GM21723 (cell line): ENCODE measurements around the gene MPI.
A peak's percentile ranks its signal among the peaks of the same experiment; 100 is the strongest.

Experiments used
- ATAC-seq: cut with Tn5 transposase; IDR thresholded peaks from one replicate; pipeline ENCODE4 v1.9.1; 2021; ENCODE audit warnings: mild to moderate bottlenecking, moderate library complexity; ENCODE audit not compliant: unreplicated experiment

MPI gene, protein sequence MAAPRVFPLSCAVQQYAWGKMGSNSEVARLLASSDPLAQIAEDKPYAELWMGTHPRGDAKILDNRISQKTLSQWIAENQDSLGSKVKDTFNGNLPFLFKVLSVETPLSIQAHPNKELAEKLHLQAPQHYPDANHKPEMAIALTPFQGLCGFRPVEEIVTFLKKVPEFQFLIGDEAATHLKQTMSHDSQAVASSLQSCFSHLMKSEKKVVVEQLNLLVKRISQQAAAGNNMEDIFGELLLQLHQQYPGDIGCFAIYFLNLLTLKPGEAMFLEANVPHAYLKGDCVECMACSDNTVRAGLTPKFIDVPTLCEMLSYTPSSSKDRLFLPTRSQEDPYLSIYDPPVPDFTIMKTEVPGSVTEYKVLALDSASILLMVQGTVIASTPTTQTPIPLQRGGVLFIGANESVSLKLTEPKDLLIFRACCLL

GRCh38 chr15:74889883-74890664 is at the start of gene MPI:
Gene MPI, plus strand, starts transcription at chr15:74890042. Its CDS starts 32 bp downstream, at chr15:74890074.
- peak; percentile 96 for ATAC-seq

- no peak for ATAC-seq
Measured at GRCh38 chr15:74840851-74841775, 48.7 kb upstream of the MPI start.

DNA sequence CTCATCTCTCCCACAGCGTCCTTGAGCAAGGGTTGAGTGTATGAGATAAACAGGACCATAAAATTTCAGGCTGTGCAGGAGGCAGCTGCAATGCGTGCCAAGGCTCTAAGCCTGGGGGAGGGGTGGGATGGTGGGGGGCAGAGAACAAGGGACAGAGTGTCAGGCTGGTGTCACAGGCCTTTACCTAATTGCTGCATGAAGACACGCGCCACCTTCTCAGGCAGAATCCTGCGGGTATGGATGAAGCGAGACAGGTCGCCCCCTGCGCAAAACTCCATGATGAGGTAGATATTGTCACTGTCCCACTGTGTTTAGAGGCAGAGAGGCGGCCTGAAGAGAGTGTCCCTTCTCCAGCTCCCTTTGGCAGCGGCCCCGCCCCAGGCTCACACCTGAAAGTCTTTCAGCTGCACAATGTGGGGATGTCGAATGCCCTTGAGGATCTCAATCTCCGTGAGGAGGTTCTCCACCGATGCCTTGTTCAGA is 47.9 kb upstream of the MPI start:
- no peak for ATAC-seq

DNA sequence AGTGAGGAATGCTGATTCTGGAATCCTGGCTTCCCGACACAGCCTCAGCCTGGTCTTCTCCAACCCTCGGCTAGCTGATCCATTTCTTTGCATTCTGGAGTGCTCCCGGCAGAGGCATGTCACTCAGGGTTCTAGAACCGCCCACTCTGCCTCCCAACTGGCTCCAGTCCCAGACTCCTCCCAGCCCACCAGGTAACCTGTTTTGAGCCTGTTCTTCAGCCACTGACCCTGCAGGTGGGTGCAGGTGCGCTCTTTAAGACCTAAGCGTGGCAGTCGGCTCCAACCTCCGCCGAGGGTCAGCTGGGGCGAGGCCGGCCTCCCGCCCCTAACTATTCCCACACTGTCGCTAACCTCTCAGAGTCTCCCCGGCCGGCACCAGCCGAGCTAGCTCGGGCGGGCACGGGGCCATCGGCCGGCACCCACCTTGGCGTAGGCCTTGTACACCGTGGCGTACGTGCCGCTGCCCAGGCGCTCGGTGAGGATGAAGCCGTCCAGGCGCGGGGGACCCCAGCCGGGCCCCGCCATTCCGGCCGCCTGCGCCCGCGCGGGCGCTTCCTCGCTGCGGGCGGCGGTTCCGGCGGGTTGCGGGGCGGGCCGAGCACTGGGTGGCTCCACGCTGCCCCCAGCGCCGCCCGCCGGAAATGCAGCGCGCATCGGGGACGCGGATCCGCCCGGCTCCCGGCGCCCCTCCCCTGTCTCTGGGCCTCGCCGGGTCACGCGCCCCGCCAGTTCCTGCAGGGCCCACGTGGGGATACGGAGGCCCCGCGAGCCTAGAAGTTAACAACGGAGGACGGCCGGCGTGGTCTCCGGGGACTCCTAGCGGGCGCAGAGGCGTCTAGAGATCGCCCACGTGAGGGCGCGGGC is 47.0 kb upstream of the MPI start, which contains the start of gene ULK3:
TSS of gene ULK3 (minus strand) at position 576 of the 864 bp plus-strand sequence. CDS start at position 525, 51 bp downstream.
- peak; percentile 75 for ATAC-seq

- ATAC-seq: no peak
Measured at GRCh38 chr15:74843445-74843828, 46.4 kb upstream of the MPI start.

GRCh38 chr15:74843891-74844299 is 45.9 kb upstream of the MPI start:
- ATAC-seq: no peak

DNA sequence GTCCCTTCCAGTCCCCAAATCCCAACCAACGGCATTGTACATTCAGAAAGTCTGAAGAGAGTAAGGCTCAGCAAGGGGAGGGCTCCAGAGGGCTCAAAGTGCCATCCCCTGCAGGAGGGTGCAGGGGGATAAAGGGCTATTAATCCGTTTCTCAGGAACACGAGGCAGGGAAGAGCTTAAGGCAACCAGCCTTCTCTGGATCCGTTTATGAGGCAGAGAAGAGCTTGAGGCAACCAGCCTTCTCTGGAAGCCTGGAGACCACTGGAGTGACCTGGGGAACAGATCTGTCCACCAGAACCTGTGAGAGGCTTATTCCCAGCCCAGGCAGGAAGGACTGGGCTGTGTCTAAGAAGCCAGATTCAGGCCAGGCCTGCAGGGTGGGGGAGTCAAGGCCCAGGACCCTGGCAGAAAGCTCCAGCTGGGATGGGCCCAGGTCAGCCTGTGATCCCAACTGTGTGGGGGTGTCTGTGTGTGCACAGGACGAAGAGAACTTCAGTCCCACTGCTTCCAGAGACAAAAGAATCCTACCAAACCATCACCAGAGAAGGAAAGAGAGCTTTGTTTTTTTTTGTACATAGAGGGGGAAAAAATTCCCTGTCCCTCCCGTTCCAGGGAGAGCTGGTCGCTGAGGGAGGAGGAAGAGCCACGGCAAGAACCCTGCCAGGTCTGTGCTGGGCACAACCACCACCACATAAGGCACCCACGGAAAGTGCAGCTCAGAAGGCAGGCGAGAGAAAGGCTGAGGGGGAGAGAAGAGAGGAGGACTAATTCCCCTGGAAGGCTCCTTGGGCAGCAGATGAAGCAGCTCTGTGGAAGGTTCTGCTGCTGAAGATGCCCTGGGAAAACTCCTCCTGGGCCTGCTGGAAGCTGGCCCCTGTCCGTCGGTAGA is 45.3 kb upstream of the MPI start:
- ATAC-seq: no peak

GRCh38 chr15:74845208-74845568 is 44.7 kb upstream of the MPI start:
- no peak for ATAC-seq

DNA sequence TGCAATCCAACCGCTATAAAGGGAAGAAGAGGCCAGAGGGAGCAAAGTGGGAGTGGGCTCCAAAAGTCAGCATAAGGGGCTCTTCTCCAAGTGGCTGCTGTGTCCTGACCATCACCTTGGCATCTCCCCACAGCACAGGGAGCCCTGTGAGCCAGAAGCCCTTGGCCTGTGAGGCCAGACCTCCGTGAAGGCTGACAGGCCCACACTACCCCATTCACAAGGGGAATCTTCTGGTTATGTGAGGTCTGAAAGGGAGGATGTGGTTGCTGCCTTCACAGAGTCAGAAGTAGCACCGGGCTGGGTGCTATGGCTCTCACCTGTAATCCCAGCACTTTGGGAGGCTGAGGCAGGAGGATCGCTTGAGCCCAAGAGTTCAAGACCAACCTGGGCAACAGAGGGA is 44.3 kb upstream of the MPI start:
- no peak for ATAC-seq

GRCh38 chr15:74847432-74847831 is 42.4 kb upstream of the MPI start:
- no peak for ATAC-seq

DNA sequence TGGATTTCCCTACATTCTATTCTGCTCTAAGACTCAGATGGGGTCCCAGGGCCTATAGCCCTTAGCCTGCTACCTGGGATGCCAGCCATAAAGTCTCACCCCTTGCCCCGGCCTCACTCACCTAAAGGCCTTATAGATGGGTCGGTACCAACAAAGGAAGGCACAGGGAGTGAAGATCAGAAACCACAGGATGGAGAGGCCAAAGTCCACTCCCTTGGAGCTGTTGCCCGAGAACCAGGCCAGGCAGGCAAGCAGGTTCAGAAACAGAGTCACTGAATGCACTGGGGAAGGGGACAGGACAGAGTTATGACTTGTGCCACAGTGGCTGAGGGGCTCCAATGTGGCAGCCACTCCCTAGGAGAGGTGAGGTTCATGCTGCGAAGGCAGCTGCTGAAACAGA is 39.4 kb upstream of the MPI start:
- ATAC-seq: no peak

- ATAC-seq: no peak
Measured at GRCh38 chr15:74851960-74852359, 37.9 kb upstream of the MPI start.

- no peak for ATAC-seq
Measured at GRCh38 chr15:74854453-74855022, 35.3 kb upstream of the MPI start.

- ATAC-seq: no peak
Measured at GRCh38 chr15:74855857-74856256, 34.0 kb upstream of the MPI start.

DNA sequence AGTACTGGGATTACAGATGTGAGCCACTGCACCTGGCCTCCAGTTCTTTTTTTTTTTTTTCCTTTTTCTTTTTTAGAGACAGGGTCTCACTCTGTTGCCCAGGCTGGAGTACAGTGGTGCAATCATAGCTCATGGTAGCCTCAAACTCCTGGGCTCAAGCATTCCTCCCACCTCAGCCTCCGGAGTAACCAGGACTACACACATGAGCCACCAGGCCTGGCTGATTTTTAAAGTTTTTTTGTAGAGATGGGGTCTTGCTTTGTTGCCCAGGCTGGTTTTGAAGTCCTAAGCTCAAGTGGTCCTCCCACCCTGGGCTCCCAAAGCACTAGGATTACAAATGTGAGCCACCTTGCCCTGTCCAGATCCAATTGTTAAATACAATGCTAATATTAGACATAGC is 33.3 kb upstream of the MPI start:
- no peak for ATAC-seq

GRCh38 chr15:74857082-74857655 is 32.7 kb upstream of the MPI start:
- ATAC-seq: peak; percentile 80

GRCh38 chr15:74857671-74858368 is 32.0 kb upstream of the MPI start:
- ATAC-seq: peak; percentile 14

GRCh38 chr15:74858369-74858740 is 31.5 kb upstream of the MPI start:
- ATAC-seq: no peak
